Neural progenitor cell (in vitro differentiated cells): ENCODE measurements around the gene SZRD1. TPM values are rescaled to one million over a fixed set of nuclear protein-coding genes. Genes with fewer than 3 reads are reported as not detected.

Experiments
- DNase-seq: peaks from one replicate; pipeline ENCODE4 v3.0.0-alpha.2; 2016; ENCODE audit warnings: low spot score
- H2AFZ ChIP-seq: fragments of 200-600 bp; sonication (generic); replicated peaks from 2 replicates; pipeline ENCODE4 v1.6.1; 2016; ENCODE audit warnings: antibody characterized with exemption
- H3F3A ChIP-seq: fragments of 200-600 bp; sonication (generic); 2 replicates; pipeline ENCODE4 v1.6.1; 2016; ENCODE audit warnings: antibody characterized with exemption, low read depth
- H3K27ac ChIP-seq: fragments of 200-600 bp; sonication (generic); 2 replicates; pipeline ENCODE4 v1.5.1; 2016; ENCODE audit warnings: mild to moderate bottlenecking
- H3K27me3 ChIP-seq: fragments of 200-600 bp; sonication (generic); 2 replicates; pipeline ENCODE4 v1.6.1; 2016; ENCODE audit warnings: mild to moderate bottlenecking, moderate library complexity
- H3K36me3 ChIP-seq: fragments of 200-600 bp; sonication (generic); 2 replicates; pipeline ENCODE4 v1.5.1; 2016
- H3K4me1 ChIP-seq: fragments of 200-600 bp; sonication (generic); 2 replicates; pipeline ENCODE4 v1.6.1; 2016; ENCODE audit warnings: mixed run types
- H3K4me2 ChIP-seq: fragments of 200-600 bp; sonication (generic); 2 replicates; pipeline ENCODE4 v1.6.1; 2016
- H3K4me3 ChIP-seq: fragments of 200-600 bp; sonication (generic); 2 replicates; pipeline ENCODE4 v1.5.1; 2016
- H3K79me2 ChIP-seq: fragments of 200-600 bp; sonication (generic); 2 replicates; pipeline ENCODE4 v1.6.1; 2016; ENCODE audit warnings: low read depth
- H3K9ac ChIP-seq: fragments of 200-600 bp; sonication (generic); 2 replicates; pipeline ENCODE4 v1.6.1; 2016
- H3K9me3 ChIP-seq: fragments of 200-600 bp; sonication (generic); 2 replicates; pipeline ENCODE4 v1.5.1; 2016; ENCODE audit warnings: low read depth
- H4K20me1 ChIP-seq: fragments of 200-600 bp; sonication (generic); 2 replicates; pipeline ENCODE4 v1.6.1; 2016; ENCODE audit warnings: low read depth
- H3K27ac Mint-ChIP-seq: 3 replicates; pipeline ENCODE4 v1.8.0; 2021; ENCODE audit warnings: mixed read lengths
- H3K27me3 Mint-ChIP-seq: 2 replicates; pipeline ENCODE4 v1.8.0; 2022; ENCODE audit warnings: low read depth, mild to moderate bottlenecking, inconsistent platforms, moderate library complexity, mixed read lengths; ENCODE audit not compliant: insufficient read depth
- H3K36me3 Mint-ChIP-seq: 3 replicates; pipeline ENCODE4 v1.8.0; 2021; ENCODE audit warnings: mixed read lengths
- H3K4me1 Mint-ChIP-seq: 3 replicates; pipeline ENCODE4 v1.8.0; 2021; ENCODE audit warnings: mixed read lengths
- H3K4me3 Mint-ChIP-seq: 3 replicates; pipeline ENCODE4 v1.8.0; 2021; ENCODE audit warnings: mild to moderate bottlenecking, moderate library complexity, mixed read lengths
- H3K9me3 Mint-ChIP-seq: 3 replicates; pipeline ENCODE4 v1.8.0; 2020; ENCODE audit warnings: mixed read lengths
- CTCF ChIP-seq: fragments of 200-600 bp; sonication (generic); IDR thresholded peaks from 2 replicates; pipeline ENCODE4 v1.5.1; 2017; ENCODE audit warnings: antibody characterized with exemption, mild to moderate bottlenecking
- EZH2 ChIP-seq: fragments of 200-600 bp; sonication (generic); IDR thresholded peaks from 2 replicates; pipeline ENCODE4 v1.6.1; 2017; ENCODE audit warnings: antibody characterized with exemption, mild to moderate bottlenecking, moderate library complexity
- EZH2phosphoT487 ChIP-seq: fragments of 200-600 bp; sonication (generic); IDR thresholded peaks from 2 replicates; pipeline ENCODE4 v1.6.1; 2017; ENCODE audit warnings: antibody characterized with exemption
- total RNA-seq: library from RNA; depleted of rRNA; stranded (reverse); fragments of >200 nt; gene quantifications from 2 replicates; pipeline ENCODE4 v1.2.3, GENCODE V29; 2015; ENCODE audit warnings: low replicate concordance

Gene SZRD1
- total RNA-seq, 1 donor from 2014 or later, result 50.2 TPM

- H3K9ac ChIP-seq, result peak overlapping the region; percentile 76
- H3K9me3 ChIP-seq, result no peaks in the 10 kb centered on the region
- no peak overlapping the region for H3K27ac ChIP-seq
- peaks cover 60% of the 10 kb centered on the region for H3K79me2 ChIP-seq
- H2AFZ ChIP-seq, result no peak overlapping the region
- H3K4me2 ChIP-seq, result peak overlapping the region; percentile 75
- peak; percentile 74 for DNase-seq
- Mint-ChIP-seq H3K27me3 (peaks cover 6% of the 10 kb centered on the region), H3K9me3 (no peaks in the 10 kb centered on the region), H3K4me3 (peak overlapping the region; percentile 98), H3K27ac (peak overlapping the region; percentile 97), H3K4me1 (peaks cover 34% of the 10 kb centered on the region), H3K36me3 (peaks cover 6% of the 10 kb centered on the region)
- H3F3A ChIP-seq, result no peaks in the 10 kb centered on the region
- H3K36me3 ChIP-seq, result no peaks in the 10 kb centered on the region
- peak overlapping the region; percentile 97 for H3K4me3 ChIP-seq
- H4K20me1 ChIP-seq, result peaks cover 56% of the 10 kb centered on the region
- H3K4me1 ChIP-seq, result peaks cover 12% of the 10 kb centered on the region
- TF ChIP-seq CTCF, result no peak
- TF ChIP-seq EZH2, result no peak
- peaks cover 14% of the 10 kb centered on the region for H3K27me3 ChIP-seq
Measured at GRCh38 chr1:16367968-16368890, 1.2 kb downstream of the SZRD1 start.

- H3K9me3 ChIP-seq, result no peaks in the 10 kb centered on the region
- Mint-ChIP-seq H3K27me3 (peaks cover 6% of the 10 kb centered on the region), H3K36me3 (peaks cover 12% of the 10 kb centered on the region), H3K9me3 (no peaks in the 10 kb centered on the region), H3K27ac (no peak overlapping the region), H3K4me3 (no peak overlapping the region), H3K4me1 (peaks cover 43% of the 10 kb centered on the region)
- no peak for DNase-seq
- peaks cover 7% of the 10 kb centered on the region for H3K27me3 ChIP-seq
- peaks cover 72% of the 10 kb centered on the region for H4K20me1 ChIP-seq
- H3K4me3 ChIP-seq, result no peak overlapping the region
- H3K36me3 ChIP-seq, result no peaks in the 10 kb centered on the region
- peaks cover 21% of the 10 kb centered on the region for H3K4me1 ChIP-seq
- no peak overlapping the region for H2AFZ ChIP-seq
- H3K79me2 ChIP-seq, result peaks cover 76% of the 10 kb centered on the region
- no peak overlapping the region for H3K27ac ChIP-seq
- H3F3A ChIP-seq, result peaks cover 10% of the 10 kb centered on the region
- TF ChIP-seq CTCF (no peak), EZH2 (no peak), EZH2phosphoT487 (no peak)
- no peak overlapping the region for H3K9ac ChIP-seq
- no peak overlapping the region for H3K4me2 ChIP-seq
Measured at GRCh38 chr1:16369821-16370220, 2.8 kb downstream of the SZRD1 start.

- peaks cover 4% of the 10 kb centered on the region for H3K27me3 Mint-ChIP-seq
- H3K36me3 Mint-ChIP-seq, result peaks cover 12% of the 10 kb centered on the region
- TF ChIP-seq EZH2 (no peak), EZH2phosphoT487 (no peak), CTCF (no peak)
- Histone ChIP-seq H3K4me3 (no peak overlapping the region), H3K27me3 (no peaks in the 10 kb centered on the region), H3K9me3 (no peaks in the 10 kb centered on the region), H3F3A (peaks cover 10% of the 10 kb centered on the region), H3K36me3 (no peaks in the 10 kb centered on the region), H3K79me2 (peaks cover 95% of the 10 kb centered on the region), H3K27ac (no peak overlapping the region), H3K4me1 (peaks cover 21% of the 10 kb centered on the region), H4K20me1 (peaks cover 91% of the 10 kb centered on the region), H3K4me2 (no peak overlapping the region), H3K9ac (no peak overlapping the region), H2AFZ (no peak overlapping the region)
- DNase-seq, result no peak
- H3K4me3 Mint-ChIP-seq, result no peak overlapping the region
- no peak overlapping the region for H3K27ac Mint-ChIP-seq
- peaks cover 53% of the 10 kb centered on the region for H3K4me1 Mint-ChIP-seq
- H3K9me3 Mint-ChIP-seq, result no peaks in the 10 kb centered on the region
Measured at GRCh38 chr1:16371725-16372124, 4.7 kb downstream of the SZRD1 start.
